Endometrium (tissue), 2 donors: ENCODE measurements around the gene ADCY2.

ENCODE experiments used
- FAIRE-seq: peaks from 2 replicates; lab custom pipeline; 2012; peaks lifted over from hg19 to GRCh38; lab: Jason Lieb, UNC
- donor health status: control.
- donor health status: control.

Gene ADCY2

GRCh38 chr5:7747728-7748127, 351.8 kb downstream of the ADCY2 start:
- no peak for FAIRE-seq

DNA sequence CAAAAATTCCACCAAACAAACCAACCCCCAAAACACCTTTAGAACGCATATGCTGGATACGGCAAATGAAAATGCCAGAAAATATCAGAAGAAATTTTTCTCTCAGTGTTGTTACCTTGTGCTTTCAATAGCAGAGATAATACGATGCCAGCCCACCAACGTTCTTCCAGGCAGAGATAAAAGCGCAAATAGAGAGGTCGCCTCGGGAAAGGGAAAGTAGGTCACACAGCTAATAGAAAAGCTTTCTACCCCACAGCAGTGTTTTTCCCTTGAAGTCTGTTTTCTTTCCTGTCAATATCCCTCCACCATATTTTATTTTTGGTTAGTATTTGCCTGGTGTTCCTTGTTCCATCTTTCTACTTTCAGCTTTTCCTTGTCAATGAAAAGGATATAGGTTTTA, 353.7 kb downstream of the ADCY2 start:
- FAIRE-seq = no peak

DNA sequence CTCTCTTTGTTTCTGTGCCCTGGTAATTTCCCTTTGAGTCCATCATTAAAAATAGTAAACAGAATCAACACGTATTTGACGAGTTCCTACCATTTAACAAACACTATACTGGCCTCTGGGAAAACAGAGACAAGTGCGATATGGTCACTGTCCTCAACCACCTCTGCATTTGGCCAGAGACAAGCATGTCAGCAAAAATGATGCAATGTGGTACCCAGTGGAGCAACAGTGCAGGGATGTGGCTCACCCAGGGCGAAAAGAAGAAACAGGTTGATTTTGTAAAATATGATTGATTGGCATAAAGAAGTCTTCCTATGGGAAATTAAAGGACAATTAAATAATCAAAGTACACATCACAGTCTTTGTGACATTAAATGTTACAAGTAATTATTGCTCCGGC, 355.9 kb downstream of the ADCY2 start:
- FAIRE-seq = no peak

- FAIRE-seq = no peak
Observed at GRCh38 chr5:7753181-7753580, 357.2 kb downstream of the ADCY2 start.

DNA sequence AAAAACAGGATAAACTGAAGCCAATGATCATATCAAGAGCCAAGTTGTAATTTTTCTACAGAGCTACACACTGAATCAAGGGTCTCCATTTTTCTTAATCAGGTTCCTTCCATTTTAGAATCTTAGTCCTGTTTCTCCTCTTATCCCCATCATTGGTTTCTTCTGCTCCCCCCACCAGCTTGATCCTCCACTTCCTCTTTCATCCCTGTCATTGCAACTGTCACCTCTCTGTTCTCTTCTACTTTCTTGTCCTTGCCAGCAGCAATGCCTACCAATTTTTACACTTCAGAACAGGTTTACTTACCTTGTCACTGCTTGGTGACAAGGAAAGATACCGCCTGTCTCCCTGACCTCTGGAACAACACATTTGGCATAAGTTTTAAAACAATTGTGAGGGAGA, 357.7 kb downstream of the ADCY2 start:
- no peak for FAIRE-seq

DNA sequence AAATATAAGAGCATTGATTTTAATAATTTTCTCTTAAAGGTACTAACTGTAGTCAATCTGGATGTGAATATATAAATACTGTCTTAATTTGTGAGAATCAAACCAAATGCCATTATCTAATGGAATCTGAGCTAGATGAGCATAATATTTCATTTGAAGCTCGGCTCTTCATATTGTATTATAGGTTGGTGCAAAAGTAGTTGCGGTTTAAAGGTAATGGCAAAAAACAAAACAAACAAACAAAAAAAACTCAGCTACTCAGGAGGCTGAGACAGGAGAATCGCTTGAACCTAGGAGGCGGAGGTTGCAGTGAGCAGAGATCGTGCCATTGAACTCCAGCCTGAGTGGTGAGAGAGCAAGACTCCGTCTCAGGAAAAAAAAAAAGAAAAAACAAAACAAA, 358.6 kb downstream of the ADCY2 start:
- FAIRE-seq = no peak

DNA sequence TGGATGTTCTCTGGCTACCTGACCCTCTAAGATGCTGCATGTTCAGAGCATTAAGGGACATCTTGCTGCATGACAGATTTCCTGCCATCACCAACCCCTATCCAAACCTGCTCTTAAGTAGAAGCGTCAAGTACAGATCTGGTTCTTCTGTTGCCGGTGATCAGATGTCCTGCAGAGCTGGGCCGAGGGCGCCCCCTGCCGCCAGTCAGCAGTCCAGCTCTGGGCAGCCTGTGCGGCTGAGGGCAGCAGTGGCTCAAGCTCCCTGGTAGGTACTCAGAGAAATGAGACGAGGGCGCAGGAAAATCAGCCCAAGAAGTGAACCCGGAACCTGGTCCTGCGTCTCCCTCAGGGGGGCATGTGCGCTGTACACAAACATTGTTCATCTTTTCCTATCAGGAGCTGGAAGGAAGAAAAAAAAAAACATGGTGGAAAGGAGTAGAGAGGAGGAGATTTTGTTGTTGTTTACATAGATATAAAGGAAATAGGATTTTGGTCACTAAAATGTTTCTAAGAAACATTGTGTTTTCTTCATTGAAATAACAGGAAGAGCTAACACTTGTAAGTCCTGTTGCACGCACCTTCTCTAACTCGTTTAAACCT, 359.2 kb downstream of the ADCY2 start:
- FAIRE-seq = no peak

- no peak for FAIRE-seq
Observed at GRCh38 chr5:7755958-7756357, 360.0 kb downstream of the ADCY2 start.

DNA sequence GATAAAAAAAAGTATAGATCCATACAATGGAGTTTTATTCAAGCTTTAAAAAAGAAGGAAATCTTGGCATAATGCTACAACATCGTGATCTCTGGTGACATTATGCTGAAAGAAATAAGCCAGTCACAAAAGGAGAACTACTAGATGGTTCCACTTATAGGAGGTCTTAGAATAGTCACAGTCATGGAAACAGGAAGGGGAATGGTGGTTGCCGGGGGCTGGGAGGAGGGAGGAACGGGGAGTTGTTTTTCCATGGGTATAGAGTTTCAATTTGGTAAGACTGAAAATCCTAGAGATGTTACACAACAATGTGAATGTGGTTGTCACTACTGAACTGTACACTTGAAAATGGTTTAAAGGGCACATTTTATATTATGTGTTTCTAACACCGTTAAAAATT, 360.5 kb downstream of the ADCY2 start:
- no peak for FAIRE-seq

GRCh38 chr5:7759257-7759871, 363.4 kb downstream of the ADCY2 start:
- FAIRE-seq = no peak

DNA sequence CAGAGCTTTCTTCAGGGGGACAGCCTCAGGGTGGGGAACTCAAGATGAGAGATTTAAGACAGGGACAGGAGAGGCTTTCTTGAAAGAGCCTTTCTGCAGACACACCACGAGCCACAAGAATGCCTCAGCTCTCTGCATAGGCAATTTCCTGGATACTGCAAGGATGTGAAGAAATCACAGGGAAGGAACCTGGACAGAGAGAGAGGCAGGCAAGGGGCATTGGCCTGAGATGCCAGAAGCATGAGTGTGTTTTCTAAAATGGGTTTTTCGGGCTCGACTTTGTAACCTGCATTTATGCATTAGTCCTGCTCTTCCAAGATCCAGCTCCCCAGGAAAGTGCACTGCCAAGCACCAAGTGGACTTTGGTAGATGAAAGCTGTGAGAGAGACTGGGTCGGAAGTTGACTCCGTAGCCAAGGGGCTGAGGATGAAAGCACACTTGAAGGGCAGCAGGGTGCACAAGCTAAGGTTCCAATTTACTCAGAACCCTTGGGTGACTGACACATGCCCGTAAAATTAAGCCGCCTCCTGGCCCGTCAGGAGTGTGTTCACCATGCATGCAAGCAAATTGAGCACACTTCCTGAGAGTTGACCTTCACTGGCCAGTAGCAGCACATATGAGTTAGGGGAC, 364.1 kb downstream of the ADCY2 start:
- FAIRE-seq = no peak

DNA sequence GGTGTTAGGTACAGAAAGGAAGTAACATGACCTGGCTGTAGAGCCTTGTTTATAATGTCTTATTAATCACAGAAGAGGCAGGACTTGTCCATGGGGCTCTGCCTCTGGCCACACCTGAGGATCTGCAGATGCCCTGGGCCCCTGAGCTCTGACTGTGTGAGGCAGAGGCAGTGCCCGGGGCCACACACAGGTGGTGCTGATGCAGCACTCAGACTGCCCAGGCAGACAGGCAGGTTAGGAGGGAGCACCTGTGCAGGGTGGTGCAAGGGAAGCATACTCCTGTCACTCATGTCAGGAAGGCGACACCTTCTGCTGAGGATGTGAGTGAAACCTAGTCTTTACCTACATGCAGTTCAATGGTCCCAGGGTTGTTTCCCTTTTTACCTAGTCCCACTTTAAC, 366.3 kb downstream of the ADCY2 start:
- no peak for FAIRE-seq

DNA sequence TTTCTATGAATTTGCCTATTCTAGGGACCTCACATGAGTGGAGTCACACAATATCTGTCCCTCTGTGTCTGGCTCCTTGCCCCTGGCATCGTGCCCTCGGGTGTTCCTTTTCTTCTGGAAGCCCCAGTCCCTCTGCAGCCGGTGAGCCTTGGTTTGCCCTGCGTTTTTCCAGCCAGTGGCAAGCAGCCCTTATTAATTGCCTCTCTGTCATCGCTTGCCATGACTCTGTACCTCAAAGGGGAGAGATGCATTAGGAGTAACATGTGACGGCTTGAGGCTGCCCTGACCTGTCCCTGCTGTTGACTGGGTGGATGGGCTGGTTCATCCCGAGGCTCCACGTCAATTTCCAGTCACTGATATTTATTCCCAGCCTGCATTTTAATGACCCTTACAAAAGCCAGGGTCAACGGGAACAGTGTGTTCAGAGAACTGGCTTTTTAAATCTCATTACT, 367.7 kb downstream of the ADCY2 start:
- FAIRE-seq = no peak

- FAIRE-seq = no peak
Observed at GRCh38 chr5:7764452-7764851, 368.5 kb downstream of the ADCY2 start.

DNA sequence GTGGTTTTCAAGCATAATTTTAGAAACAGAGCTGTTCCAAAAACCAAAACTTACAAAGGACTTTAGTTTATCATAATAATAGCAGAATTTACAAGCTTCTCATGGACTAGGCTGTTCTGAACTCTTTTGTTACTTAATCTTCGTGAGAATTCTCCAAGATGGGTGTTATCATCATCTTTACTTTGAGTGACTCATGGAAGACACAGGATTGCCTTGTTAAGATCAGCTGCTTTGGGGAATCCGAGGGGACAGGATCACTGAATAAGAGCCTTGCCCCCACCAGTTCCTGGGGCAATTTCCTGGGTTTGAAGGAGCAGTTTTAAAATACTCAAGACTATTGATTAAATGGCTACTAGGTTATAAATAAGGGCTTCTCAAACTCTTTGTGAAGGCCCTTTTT, 374.5 kb downstream of the ADCY2 start:
- FAIRE-seq = no peak

GRCh38 chr5:7772141-7772540, 376.2 kb downstream of the ADCY2 start:
- FAIRE-seq = no peak

GRCh38 chr5:7773178-7773577, 377.2 kb downstream of the ADCY2 start:
- FAIRE-seq = no peak

DNA sequence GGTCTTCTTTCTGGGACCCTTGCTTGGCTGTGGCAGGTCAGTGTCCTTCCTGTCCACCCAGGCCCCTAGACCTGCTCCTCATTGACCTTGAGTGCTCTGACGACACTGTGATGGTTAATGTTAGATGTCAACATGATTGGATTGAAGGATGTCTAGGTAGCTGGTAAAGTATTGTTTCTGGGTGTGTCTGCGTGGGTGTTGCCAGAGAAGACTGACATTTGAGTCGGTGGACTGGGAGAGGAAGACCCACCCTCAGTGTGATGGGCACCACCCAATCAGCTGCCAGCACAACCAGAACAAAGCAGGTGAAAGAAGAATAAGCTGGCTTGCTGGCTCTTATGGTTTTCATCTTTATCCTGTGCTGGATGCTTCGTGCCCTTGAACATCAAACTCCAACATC, 380.5 kb downstream of the ADCY2 start:
- FAIRE-seq = no peak

- FAIRE-seq = no peak
Observed at GRCh38 chr5:7779019-7780005, 383.4 kb downstream of the ADCY2 start.

- no peak for FAIRE-seq
Observed at GRCh38 chr5:7781899-7782298, 386.0 kb downstream of the ADCY2 start.

DNA sequence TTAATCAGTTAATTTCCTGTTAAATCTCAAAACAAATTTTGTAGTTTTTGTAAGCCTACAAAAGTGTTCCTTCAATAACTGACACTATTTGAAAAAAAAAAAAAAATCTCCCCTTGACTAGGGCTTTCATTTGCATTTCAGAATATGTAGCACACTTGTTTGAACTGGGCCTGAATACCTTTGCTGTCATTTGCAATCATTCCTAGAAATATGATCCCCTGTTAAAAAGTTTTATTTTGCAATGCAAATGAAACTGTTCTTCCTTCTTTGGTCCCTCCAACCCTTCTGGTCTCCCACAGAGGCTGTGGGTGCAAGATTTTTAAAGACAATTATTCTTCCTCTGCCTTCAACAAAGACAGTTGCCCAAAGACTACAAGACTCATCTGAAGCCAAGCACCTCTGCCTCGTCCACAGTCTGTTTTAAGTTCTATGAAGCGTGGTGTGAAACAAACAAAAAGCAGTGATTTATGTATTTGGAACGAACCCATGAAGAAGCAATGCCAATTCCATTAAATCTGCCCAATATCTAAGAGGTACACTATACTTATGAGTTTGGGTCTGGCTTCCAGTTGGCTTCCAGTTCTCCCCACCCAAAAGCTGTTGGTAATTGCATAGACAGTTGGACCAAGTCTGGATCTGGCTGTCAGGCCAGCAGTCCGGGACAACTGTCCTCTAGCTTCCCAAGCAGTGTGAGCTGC, 388.9 kb downstream of the ADCY2 start:
- FAIRE-seq = no peak

GRCh38 chr5:7787770-7788169, 391.8 kb downstream of the ADCY2 start:
- no peak for FAIRE-seq
